Endodermal cell (in vitro differentiated cells): ENCODE data around the gene BRI3BP. TPM values are rescaled to one million over a fixed set of nuclear protein-coding genes. Genes with fewer than 3 reads are reported as not detected.
"Not testable (repeated sequence)": the region's sequence is repeated elsewhere in the genome, so short reads cannot be mapped to it uniquely, and the experiment has no call there.

Experiments
- DNase-seq: peaks from one replicate; pipeline ENCODE4 v3.0.0-alpha.2; 2017
- H3K27ac ChIP-seq: 2 replicates; pipeline ENCODE4 v1.5.1; 2013; ENCODE audit warnings: mild to moderate bottlenecking, low read depth, low read length, moderate library complexity
- H3K27me3 ChIP-seq: 2 replicates; pipeline ENCODE4 v1.6.1; 2013; ENCODE audit warnings: mild to moderate bottlenecking, low read length, moderate library complexity; ENCODE audit not compliant: insufficient read depth, control insufficient read depth, poor library complexity, severe bottlenecking
- H3K36me3 ChIP-seq: 2 replicates; pipeline ENCODE4 v1.7.0; 2013; ENCODE audit warnings: mild to moderate bottlenecking, low read length, moderate library complexity; ENCODE audit not compliant: control insufficient read depth, insufficient read depth
- H3K4me1 ChIP-seq: one replicate; pipeline ENCODE4 v1.7.0; 2013; ENCODE audit warnings: low read length; ENCODE audit not compliant: control insufficient read depth, insufficient read depth
- H3K4me3 ChIP-seq: 2 replicates; pipeline ENCODE4 v1.5.1; 2013; ENCODE audit warnings: mild to moderate bottlenecking, low read length, moderate library complexity
- H3K9ac ChIP-seq: 2 replicates; pipeline ENCODE4 v1.6.1; 2013; ENCODE audit warnings: mild to moderate bottlenecking, low read length, moderate library complexity; ENCODE audit not compliant: poor library complexity, severe bottlenecking; ENCODE audit errors: extremely low read depth
- H3K9me3 ChIP-seq: 2 replicates; pipeline ENCODE4 v1.6.1; 2013; ENCODE audit warnings: mild to moderate bottlenecking, low read length, moderate library complexity; ENCODE audit not compliant: control insufficient read depth
- H3K27ac Mint-ChIP-seq: 2 replicates; pipeline ENCODE4 v1.8.0; 2020; ENCODE audit warnings: mixed read lengths
- H3K27me3 Mint-ChIP-seq: 2 replicates; pipeline ENCODE4 v1.8.0; 2021; ENCODE audit warnings: mild to moderate bottlenecking, mixed read lengths; ENCODE audit not compliant: insufficient read depth
- H3K36me3 Mint-ChIP-seq: 2 replicates; pipeline ENCODE4 v1.8.0; 2020; ENCODE audit warnings: low read depth, mixed read lengths
- H3K4me1 Mint-ChIP-seq: 2 replicates; pipeline ENCODE4 v1.8.0; 2020; ENCODE audit warnings: mixed read lengths
- H3K4me3 Mint-ChIP-seq: 2 replicates; pipeline ENCODE4 v1.8.0; 2020; ENCODE audit warnings: mild to moderate bottlenecking, moderate library complexity, mixed read lengths
- H3K9me3 Mint-ChIP-seq: 2 replicates; pipeline ENCODE4 v1.8.0; 2020; ENCODE audit warnings: mild to moderate bottlenecking, mixed read lengths
- CTCF ChIP-seq: fragments of 200-600 bp; sonication (generic); conservative IDR thresholded peaks from 2 replicates; pipeline ENCODE4 v1.5.0; 2021; ENCODE audit warnings: antibody characterized with exemption, mild to moderate bottlenecking
- WGBS, 2 experiments: methylation state at CpG; one replicate each; pipeline versions ENCODE4 v1.1.5 to v1.1.7; 2013; ENCODE audit warnings: missing lambda C conversion rate in 2 of 2, mixed read lengths in 1 of 2; ENCODE audit not compliant: insufficient coverage in 1 of 2, insufficient read length in 1 of 2; 5-methylcytosine and 5-hydroxymethylcytosine counted together
- total RNA-seq, 2 donors: library from RNA; stranded (reverse); fragmentation: NEBNext Ultra II Directional in 1 of 2; extraction: Animal tissue kit (Norgen Biotek cat#: 25700) in 1 of 2; gene quantifications; 2 replicates in 1 of 2; 3 replicates in 1 of 2; pipeline ENCODE4 v1.2.1, GENCODE V29; 2021

The BRI3BP gene
- total RNA-seq, 2 donors from 2014 or later = 10.5 to 16.0 TPM

- Histone ChIP-seq H3K4me1 (no peaks in the 10 kb centered on the region), H3K27me3 (no peaks in the 10 kb centered on the region), H3K27ac (no peak overlapping the region), H3K9ac (no peak overlapping the region), H3K4me3 (no peak overlapping the region), H3K36me3 (no peaks in the 10 kb centered on the region), H3K9me3 (peaks cover 9% of the 10 kb centered on the region)
- no peak for TF ChIP-seq CTCF
- H3K27ac Mint-ChIP-seq = no peak overlapping the region
- peaks cover 33% of the 10 kb centered on the region for H3K9me3 Mint-ChIP-seq
- DNase-seq = no peak
- H3K4me1 Mint-ChIP-seq = peaks cover 9% of the 10 kb centered on the region
- H3K4me3 Mint-ChIP-seq = no peak overlapping the region
- H3K27me3 Mint-ChIP-seq = no peaks in the 10 kb centered on the region
- WGBS, 2 experiments = 82 to 93% methylated on average over 5 of the region's 5 CpGs
- H3K36me3 Mint-ChIP-seq = peaks cover 9% of the 10 kb centered on the region
Measured at GRCh38 chr12:125057708-125058107, 64.3 kb downstream of the BRI3BP start.

- H3K27ac ChIP-seq = no peak overlapping the region
- Mint-ChIP-seq H3K27me3 (no peaks in the 10 kb centered on the region), H3K27ac (no peak overlapping the region), H3K4me3 (no peak overlapping the region), H3K36me3 (peaks cover 9% of the 10 kb centered on the region), H3K4me1 (peaks cover 14% of the 10 kb centered on the region), H3K9me3 (peaks cover 27% of the 10 kb centered on the region)
- WGBS, 2 experiments = 100% methylated on average over 2 to 3 of the region's 3 CpGs
- DNase-seq = no peak
- H3K36me3 ChIP-seq = no peaks in the 10 kb centered on the region
- H3K9ac ChIP-seq = no peak overlapping the region
- no peaks in the 10 kb centered on the region for H3K4me1 ChIP-seq
- H3K9me3 ChIP-seq = peaks cover 9% of the 10 kb centered on the region
- H3K27me3 ChIP-seq = no peaks in the 10 kb centered on the region
- no peak overlapping the region for H3K4me3 ChIP-seq
- TF ChIP-seq CTCF = no peak
Measured at GRCh38 chr12:125061229-125061628, 67.8 kb downstream of the BRI3BP start.

- not testable (repeated sequence) for H3K9ac ChIP-seq, DNase-seq, H3K27me3 Mint-ChIP-seq, H3K4me1 ChIP-seq, H3K27me3 ChIP-seq, H3K36me3 ChIP-seq, H3K9me3 ChIP-seq, H3K4me3 ChIP-seq, H3K27ac ChIP-seq
- H3K4me1 Mint-ChIP-seq = peaks cover 28% of the 10 kb centered on the region
- H3K4me3 Mint-ChIP-seq = peak overlapping the region; percentile 79
- 80 to 93% methylated on average over 2 to 4 of the region's 4 CpGs for WGBS, 2 experiments
- H3K36me3 Mint-ChIP-seq = peaks cover 16% of the 10 kb centered on the region
- peak overlapping the region; percentile 13 for H3K27ac Mint-ChIP-seq
- peaks cover 27% of the 10 kb centered on the region for H3K9me3 Mint-ChIP-seq
Measured at GRCh38 chr12:125063522-125063921, 70.1 kb downstream of the BRI3BP start.

- no peak for TF ChIP-seq CTCF
- 62 to 85% methylated on average over 3 to 5 of the region's 5 CpGs for WGBS, 2 experiments
- Histone ChIP-seq H3K9me3 (peaks cover 9% of the 10 kb centered on the region), H3K36me3 (peaks cover under 1% of the 10 kb centered on the region), H3K27ac (no peak overlapping the region), H3K9ac (peak overlapping the region; percentile 73), H3K4me3 (peak overlapping the region; percentile 90), H3K4me1 (no peaks in the 10 kb centered on the region), H3K27me3 (no peaks in the 10 kb centered on the region)
- no peaks in the 10 kb centered on the region for H3K27me3 Mint-ChIP-seq
- peak; percentile 70 for DNase-seq
- H3K36me3 Mint-ChIP-seq = peaks cover 17% of the 10 kb centered on the region
- peaks cover 23% of the 10 kb centered on the region for H3K4me1 Mint-ChIP-seq
- peak overlapping the region; percentile 79 for H3K4me3 Mint-ChIP-seq
- peak overlapping the region; percentile 92 for H3K27ac Mint-ChIP-seq
- peaks cover 25% of the 10 kb centered on the region for H3K9me3 Mint-ChIP-seq
Measured at GRCh38 chr12:125064492-125064891, 71.0 kb downstream of the BRI3BP start.
